GM10847 (cell line): ENCODE results near the gene PIGU.

Experiments
- POLR2A ChIP-seq: IDR thresholded peaks from 2 replicates; pipeline ENCODE4 v1.6.1; 2011; ENCODE audit not compliant: insufficient read length; ENCODE audit errors: extremely low read depth

The PIGU gene

GRCh38 chr20:34541917-34542316 is 135.0 kb downstream of the PIGU start:
- no peak for TF ChIP-seq POLR2A

GRCh38 chr20:34541264-34541901 is 135.5 kb downstream of the PIGU start:
- no peak for TF ChIP-seq POLR2A

- no peak for TF ChIP-seq POLR2A
Measured at GRCh38 chr20:34540596-34541263, 136.2 kb downstream of the PIGU start.

- no peak for TF ChIP-seq POLR2A
Measured at GRCh38 chr20:34539756-34540155, 137.1 kb downstream of the PIGU start.

- no peak for TF ChIP-seq POLR2A
Measured at GRCh38 chr20:34538671-34539123, 138.2 kb downstream of the PIGU start.

GRCh38 chr20:34537651-34538050 is 139.2 kb downstream of the PIGU start:
- TF ChIP-seq POLR2A, result no peak

GRCh38 chr20:34536798-34537394 is 140.0 kb downstream of the PIGU start:
- TF ChIP-seq POLR2A, result no peak

DNA sequence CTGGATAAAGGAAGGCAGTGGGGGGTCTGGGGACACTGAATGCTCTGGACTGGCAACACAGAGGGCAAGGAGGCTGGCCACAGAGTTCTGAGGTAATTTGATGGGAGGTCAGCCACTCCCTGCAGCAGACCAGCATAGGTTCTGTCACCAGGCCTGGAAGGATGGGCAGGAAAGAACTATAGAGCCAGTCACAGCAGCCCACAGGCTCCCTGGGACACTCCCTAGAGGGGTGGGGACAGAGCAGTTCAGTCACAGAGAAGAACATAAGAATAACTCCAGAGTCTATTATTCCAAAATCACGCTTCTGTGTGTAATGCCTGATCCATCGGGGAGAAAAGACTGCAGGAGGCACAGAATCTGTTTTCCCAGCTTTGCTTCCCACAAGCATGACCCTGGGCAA is 141.0 kb downstream of the PIGU start:
- no peak for TF ChIP-seq POLR2A

GRCh38 chr20:34535301-34535840 is 141.5 kb downstream of the PIGU start:
- no peak for TF ChIP-seq POLR2A

- no peak for TF ChIP-seq POLR2A
Measured at GRCh38 chr20:34534391-34535165, 142.3 kb downstream of the PIGU start.

- no peak for TF ChIP-seq POLR2A
Measured at GRCh38 chr20:34532756-34533155, 144.1 kb downstream of the PIGU start.

GRCh38 chr20:34532320-34532719 is 144.6 kb downstream of the PIGU start:
- no peak for TF ChIP-seq POLR2A

- no peak for TF ChIP-seq POLR2A
Measured at GRCh38 chr20:34531608-34532265, 145.2 kb downstream of the PIGU start.

- no peak for TF ChIP-seq POLR2A
Measured at GRCh38 chr20:34530342-34530741, 146.6 kb downstream of the PIGU start.

DNA sequence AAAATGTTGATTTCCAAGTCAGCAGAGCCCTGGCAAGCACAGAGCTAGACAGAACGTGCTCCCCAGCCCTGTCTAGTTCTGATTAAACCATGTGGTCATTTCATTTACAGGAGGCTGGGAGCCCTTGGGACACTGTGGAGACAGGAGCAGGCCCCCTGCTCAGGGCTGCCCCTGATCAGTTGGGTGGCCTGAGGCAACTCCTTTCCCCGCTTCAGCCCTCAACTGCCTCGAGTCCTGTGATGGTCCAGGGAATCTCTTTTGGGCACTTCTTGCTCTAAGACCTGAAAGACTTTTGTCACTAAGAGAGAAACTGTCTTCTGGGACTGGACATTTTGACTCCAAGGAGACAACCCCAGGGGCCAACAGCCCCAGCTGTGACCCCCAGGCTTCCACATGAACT is 147.2 kb downstream of the PIGU start:
- no peak for TF ChIP-seq POLR2A

GRCh38 chr20:34528921-34529297 is 148.0 kb downstream of the PIGU start:
- TF ChIP-seq POLR2A, result no peak

DNA sequence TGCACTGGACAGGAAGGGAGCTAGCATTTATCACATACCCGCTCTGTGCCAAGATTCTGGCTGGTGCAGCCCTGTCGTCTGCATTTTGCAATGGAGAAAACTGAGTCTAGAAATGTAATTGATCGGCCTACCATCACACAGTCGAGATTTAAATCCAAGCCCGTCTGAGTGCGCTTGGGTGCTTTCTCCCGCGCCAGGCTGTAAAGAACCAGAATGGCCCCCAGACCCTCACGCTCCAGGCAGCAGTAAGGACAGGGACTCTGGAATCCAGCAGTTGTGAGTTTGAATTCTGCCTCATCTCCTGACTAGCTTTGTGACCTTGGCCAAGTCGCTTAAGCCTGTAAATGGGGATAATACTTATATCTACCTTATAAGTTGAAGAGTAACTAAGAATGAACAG is 149.9 kb downstream of the PIGU start:
- TF ChIP-seq POLR2A, result no peak
